Gastroesophageal sphincter (tissue), 3 donors: ENCODE data around the gene IGHMBP2.
A peak's percentile ranks its signal among the peaks of the same experiment; 100 is the strongest.

Experiments
- EP300 ChIP-seq: sonication (generic); formaldehyde crosslinking; IDR thresholded peaks from one replicate; pipeline ENCODE4 v1.6.1; 2017; ENCODE audit warnings: antibody characterized with exemption, mild to moderate bottlenecking
- POLR2A ChIP-seq, 2 donors: fragments of 450-650 bp; IDR thresholded peaks; one replicate each; pipeline ENCODE4 v1.6.1; 2017; ENCODE audit warnings: antibody characterized with exemption in 2 of 2, mild to moderate bottlenecking in 2 of 2, moderate library complexity in 1 of 2
- POLR2AphosphoS5 ChIP-seq: sonication (generic); formaldehyde crosslinking; IDR thresholded peaks from one replicate; pipeline ENCODE4 v1.6.1; 2017; ENCODE audit warnings: antibody characterized with exemption
- TF ChIP-seq, protein P1 (sequence below), 4 experiments: fragments of 200-600 bp in 2 of 4; fragments of 450-650 bp in 2 of 4; sonication (generic) in 1 of 4; IDR thresholded peaks; one replicate each; pipeline ENCODE4 v1.5.1; 2017 to 2019; ENCODE audit warnings: antibody characterized with exemption in 4 of 4, mild to moderate bottlenecking in 2 of 4, moderate library complexity in 2 of 4

GRCh38 chr11:68956142-68956541, 52.5 kb downstream of the IGHMBP2 start:
- no peak for TF ChIP-seq POLR2A (IDR thresholded peaks at IDR 0.05)
- TF ChIP-seq POLR2AphosphoS5 = no peak
- no peak for TF ChIP-seq EP300
- TF ChIP-seq, protein P1, sequence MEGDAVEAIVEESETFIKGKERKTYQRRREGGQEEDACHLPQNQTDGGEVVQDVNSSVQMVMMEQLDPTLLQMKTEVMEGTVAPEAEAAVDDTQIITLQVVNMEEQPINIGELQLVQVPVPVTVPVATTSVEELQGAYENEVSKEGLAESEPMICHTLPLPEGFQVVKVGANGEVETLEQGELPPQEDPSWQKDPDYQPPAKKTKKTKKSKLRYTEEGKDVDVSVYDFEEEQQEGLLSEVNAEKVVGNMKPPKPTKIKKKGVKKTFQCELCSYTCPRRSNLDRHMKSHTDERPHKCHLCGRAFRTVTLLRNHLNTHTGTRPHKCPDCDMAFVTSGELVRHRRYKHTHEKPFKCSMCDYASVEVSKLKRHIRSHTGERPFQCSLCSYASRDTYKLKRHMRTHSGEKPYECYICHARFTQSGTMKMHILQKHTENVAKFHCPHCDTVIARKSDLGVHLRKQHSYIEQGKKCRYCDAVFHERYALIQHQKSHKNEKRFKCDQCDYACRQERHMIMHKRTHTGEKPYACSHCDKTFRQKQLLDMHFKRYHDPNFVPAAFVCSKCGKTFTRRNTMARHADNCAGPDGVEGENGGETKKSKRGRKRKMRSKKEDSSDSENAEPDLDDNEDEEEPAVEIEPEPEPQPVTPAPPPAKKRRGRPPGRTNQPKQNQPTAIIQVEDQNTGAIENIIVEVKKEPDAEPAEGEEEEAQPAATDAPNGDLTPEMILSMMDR (IDR thresholded peaks at IDR 0.05) = peak in 1 of 4 experiments; percentile 17
